ENCODE data around the gene CHTF18. TPM values are rescaled to one million over a fixed set of nuclear protein-coding genes. Genes with fewer than 3 reads are reported as not detected.

The CHTF18 gene
- total RNA-seq, 1 experiment from 2014 or later = 120 TPM

GRCh38 chr16:840561-841454 is 52.4 kb downstream of the CHTF18 start:
- Histone ChIP-seq H3T11ph (ENCODE audit: low read length) (no peak overlapping the region), H3K9me3 (ENCODE audit: control insufficient read depth, low read depth, low read length) (no peaks in the 10 kb centered on the region), H3K4me2 (ENCODE audit: insufficient read depth, insufficient read length, low read length) (no peak overlapping the region), H2BK15ac (ENCODE audit: low read depth, low read length) (no peak overlapping the region), H3K23me2 (ENCODE audit: insufficient read length, low read depth, low read length, poor library complexity, severe bottlenecking) (no peaks in the 10 kb centered on the region), H2BK12ac (ENCODE audit: insufficient read length, low read depth, low read length) (no peak overlapping the region), H3K23ac (ENCODE audit: insufficient read length, low read depth, low read length) (no peak overlapping the region), H2BK5ac (ENCODE audit: insufficient read length, low read length) (no peak overlapping the region), H3K27me3 (ENCODE audit: insufficient read depth, low read length) (no peaks in the 10 kb centered on the region), H4K8ac (replicated peaks; ENCODE audit: insufficient read length, low read depth, low read length) (no peak overlapping the region), H3K27ac (ENCODE audit: insufficient read length, low read depth, low read length) (no peak overlapping the region), H3K18ac (ENCODE audit: insufficient read length, low read depth, low read length) (no peak overlapping the region), H4K5ac (ENCODE audit: insufficient read length, low read depth, low read length) (no peak overlapping the region), H3K56ac (ENCODE audit: insufficient read length, low read depth, low read length) (no peak overlapping the region), H3K4ac (ENCODE audit: low read depth, low read length) (no peak overlapping the region), H2BK120ac (ENCODE audit: low read depth, low read length, poor library complexity, severe bottlenecking) (no peak overlapping the region), H3K9ac (ENCODE audit: extremely low read depth, insufficient read length, low read length) (no peak overlapping the region), H2BK20ac (ENCODE audit: low read depth, low read length, poor library complexity, severe bottlenecking) (no peak overlapping the region), H4K91ac (ENCODE audit: insufficient read length, low read depth, low read length) (no peak overlapping the region), H3K14ac (ENCODE audit: insufficient read depth, low read length) (no peak overlapping the region; the same call in 1 of the 2 replicates), H3K4me1 (ENCODE audit: insufficient read depth, low read length) (no peaks in the 10 kb centered on the region), H3K79me2 (ENCODE audit: insufficient read depth, low read length) (no peaks in the 10 kb centered on the region), H2AK5ac (ENCODE audit: insufficient read length, low read length) (no peak overlapping the region), H4K20me1 (ENCODE audit: control insufficient read depth, insufficient read depth, insufficient read length) (no peaks in the 10 kb centered on the region), H3K79me1 (ENCODE audit: insufficient read depth, low read depth, low read length, poor library complexity, severe bottlenecking) (no peaks in the 10 kb centered on the region), H2AFZ (ENCODE audit: low read length) (no peak overlapping the region)
- Mint-ChIP-seq H3K9me3 (peaks cover 18 to 20% of the 10 kb centered on the region in 2 experiments), H3K4me1 (peaks cover 2 to 3% of the 10 kb centered on the region in 2 experiments; a peak in 2 of 4 replicates), H3K36me3 (ENCODE audit: insufficient read depth in 1 of 3, low read depth in 3 of 3) (peaks cover 0 to 13% (median 4%) of the 10 kb centered on the region in 3 experiments; a peak in 3 of 7 replicates), H3K4me3 (no peak overlapping the region), H3K27ac (no peak overlapping the region), H3K27me3 (ENCODE audit: low read depth) (peaks cover 16% of the 10 kb centered on the region)
- TF ChIP-seq CTCF (conservative IDR thresholded peaks at IDR 0.05) = no peak
- WGBS (ENCODE audit: extremely low coverage, insufficient read length, low lambda C conversion rate) = no CpG with 5 or more reads among the region's 34 CpGs
- no peak for DNase-seq
